ENCODE results near the gene TMEM9. TPM values are rescaled to one million over a fixed set of nuclear protein-coding genes. Genes with fewer than 3 reads are reported as not detected.

Gene TMEM9
- polyA plus RNA-seq, 3 donors = 13.6 to 43.6 (median 22.4) TPM

DNA sequence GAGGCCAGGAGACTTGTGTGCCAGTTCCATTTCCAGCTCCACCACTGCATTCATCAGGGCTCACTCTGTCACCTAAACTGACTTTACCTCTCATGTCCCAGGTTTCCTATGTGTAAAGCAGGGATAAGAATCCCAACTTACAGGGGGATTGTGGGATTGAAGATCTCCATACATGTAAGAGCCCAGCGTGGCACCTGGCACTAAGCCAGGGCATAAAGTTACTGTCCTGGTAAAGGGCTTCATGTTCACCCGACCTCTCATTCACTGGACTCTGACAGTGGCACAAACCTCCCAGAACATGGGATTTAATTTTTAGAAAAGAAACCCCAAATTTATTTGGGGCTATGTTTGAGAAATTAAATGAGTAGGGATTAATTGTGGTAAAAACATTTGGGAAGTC is 27.5 kb upstream of the TMEM9 start:
- Histone ChIP-seq H3K9me3 (replicated peaks in 1 of 2; ENCODE audit: control insufficient read depth in 1 of 2, insufficient read depth in 1 of 2, low read length in 2 of 2) (no peaks in the 10 kb centered on the region), H3K4me2 (replicated peaks; ENCODE audit: extremely low read depth, low read length, poor library complexity, severe bottlenecking) (no peak overlapping the region), H3K9ac (ENCODE audit: insufficient read depth, low read length, poor library complexity, severe bottlenecking) (no peak overlapping the region), H3K4me1 (ENCODE audit: control insufficient read depth in 1 of 2, insufficient read depth in 2 of 2, low read length in 2 of 2) (no peaks in the 10 kb centered on the region), H3K27me3 (ENCODE audit: control insufficient read depth in 2 of 2, insufficient read depth in 2 of 2, low read length in 2 of 2) (no peaks in the 10 kb centered on the region), H3K79me2 (ENCODE audit: insufficient read depth, low read length) (no peaks in the 10 kb centered on the region), H3K4me3 (replicated peaks in 1 of 3; ENCODE audit: low read depth in 2 of 3, low read length in 3 of 3) (no peak overlapping the region), H4K20me1 (ENCODE audit: insufficient read depth, low read length) (no peaks in the 10 kb centered on the region), H3K36me3 (replicated peaks in 1 of 2; ENCODE audit: control insufficient read depth in 1 of 2, insufficient read depth in 2 of 2, low read length in 2 of 2) (no peaks in the 10 kb centered on the region), H2AFZ (ENCODE audit: insufficient read depth, low read depth, low read length, poor library complexity, severe bottlenecking) (no peak overlapping the region), H3K27ac (ENCODE audit: low read depth in 1 of 2, low read length in 2 of 2) (no peak overlapping the region)
- TF ChIP-seq, protein P1, sequence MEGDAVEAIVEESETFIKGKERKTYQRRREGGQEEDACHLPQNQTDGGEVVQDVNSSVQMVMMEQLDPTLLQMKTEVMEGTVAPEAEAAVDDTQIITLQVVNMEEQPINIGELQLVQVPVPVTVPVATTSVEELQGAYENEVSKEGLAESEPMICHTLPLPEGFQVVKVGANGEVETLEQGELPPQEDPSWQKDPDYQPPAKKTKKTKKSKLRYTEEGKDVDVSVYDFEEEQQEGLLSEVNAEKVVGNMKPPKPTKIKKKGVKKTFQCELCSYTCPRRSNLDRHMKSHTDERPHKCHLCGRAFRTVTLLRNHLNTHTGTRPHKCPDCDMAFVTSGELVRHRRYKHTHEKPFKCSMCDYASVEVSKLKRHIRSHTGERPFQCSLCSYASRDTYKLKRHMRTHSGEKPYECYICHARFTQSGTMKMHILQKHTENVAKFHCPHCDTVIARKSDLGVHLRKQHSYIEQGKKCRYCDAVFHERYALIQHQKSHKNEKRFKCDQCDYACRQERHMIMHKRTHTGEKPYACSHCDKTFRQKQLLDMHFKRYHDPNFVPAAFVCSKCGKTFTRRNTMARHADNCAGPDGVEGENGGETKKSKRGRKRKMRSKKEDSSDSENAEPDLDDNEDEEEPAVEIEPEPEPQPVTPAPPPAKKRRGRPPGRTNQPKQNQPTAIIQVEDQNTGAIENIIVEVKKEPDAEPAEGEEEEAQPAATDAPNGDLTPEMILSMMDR (IDR thresholded peaks at IDR 0.05) = no peak
- DNase-seq = no peak
- Mint-ChIP-seq H3K9me3 (peaks cover 3 to 14% (median 6%) of the 10 kb centered on the region in 7 donors), H3K4me3 (no peak overlapping the region), H3K27me3 (ENCODE audit: low read depth in 3 of 3) (peaks cover 5 to 8% (median 8%) of the 10 kb centered on the region in 3 donors), H3K27ac (peak overlapping the region in 2 of 7 donors; percentile 8 to 14), H3K36me3 (no peaks in the 10 kb centered on the region), H3K4me1 (peaks cover 22% of the 10 kb centered on the region)
- intact Hi-C loops (cut with micrococcal nuclease) = no loop called here
- WGBS (ENCODE audit: insufficient coverage) = no CpG with 5 or more reads among the region's 2 CpGs

DNA sequence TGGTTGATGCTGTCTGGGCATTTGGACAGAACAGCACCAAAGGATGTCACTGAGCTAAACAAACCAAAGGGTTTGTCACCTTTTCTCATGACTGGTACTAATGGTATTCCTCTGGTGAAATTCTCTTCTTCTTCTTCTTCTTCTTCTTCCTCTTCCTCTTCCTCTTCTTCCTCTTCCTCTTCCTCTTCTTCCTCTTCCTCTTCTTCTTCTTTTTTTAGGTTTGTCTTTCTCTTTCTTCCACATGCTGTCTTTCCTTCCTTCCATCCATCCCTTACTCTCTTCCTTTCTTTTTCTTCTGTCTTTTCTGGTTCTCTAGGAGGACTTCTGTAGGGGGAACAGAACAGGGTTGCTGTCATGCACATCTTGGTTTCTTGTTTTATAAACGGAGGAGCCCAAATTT is 27.0 kb upstream of the TMEM9 start:
- no peaks in the 10 kb centered on the region for H3K36me3 Mint-ChIP-seq
- Histone ChIP-seq H3K4me1 (ENCODE audit: control insufficient read depth in 1 of 2, insufficient read depth in 2 of 2, low read length in 2 of 2) (no peaks in the 10 kb centered on the region), H4K20me1 (ENCODE audit: insufficient read depth, low read length) (no peaks in the 10 kb centered on the region), H3K9me3 (replicated peaks in 1 of 2; ENCODE audit: control insufficient read depth in 1 of 2, insufficient read depth in 1 of 2, low read length in 2 of 2) (no peaks in the 10 kb centered on the region), H3K27ac (ENCODE audit: low read depth in 1 of 2, low read length in 2 of 2) (no peak overlapping the region), H3K27me3 (ENCODE audit: control insufficient read depth in 2 of 2, insufficient read depth in 2 of 2, low read length in 2 of 2) (no peaks in the 10 kb centered on the region), H3K79me2 (ENCODE audit: insufficient read depth, low read length) (no peaks in the 10 kb centered on the region), H3K4me3 (replicated peaks in 1 of 3; ENCODE audit: low read depth in 2 of 3, low read length in 3 of 3) (no peak overlapping the region), H3K4me2 (replicated peaks; ENCODE audit: extremely low read depth, low read length, poor library complexity, severe bottlenecking) (no peak overlapping the region), H3K9ac (ENCODE audit: insufficient read depth, low read length, poor library complexity, severe bottlenecking) (no peak overlapping the region), H3K36me3 (replicated peaks in 1 of 2; ENCODE audit: control insufficient read depth in 1 of 2, insufficient read depth in 2 of 2, low read length in 2 of 2) (no peaks in the 10 kb centered on the region), H2AFZ (ENCODE audit: insufficient read depth, low read depth, low read length, poor library complexity, severe bottlenecking) (no peak overlapping the region)
- intact Hi-C loops (cut with micrococcal nuclease) = no loop called here
- no CpG with 5 or more reads among the region's 1 CpG for WGBS (ENCODE audit: insufficient coverage)
- H3K9me3 Mint-ChIP-seq = peaks cover 3 to 14% (median 6%) of the 10 kb centered on the region in 7 donors
- TF ChIP-seq, protein P1 (IDR thresholded peaks at IDR 0.05) = no peak
- H3K4me3 Mint-ChIP-seq = peak overlapping the region in 1 of 2 donors; percentile 8
- H3K4me1 Mint-ChIP-seq = peaks cover 21% of the 10 kb centered on the region
- peaks cover 5 to 8% (median 8%) of the 10 kb centered on the region in 3 donors for H3K27me3 Mint-ChIP-seq (ENCODE audit: low read depth in 3 of 3)
- peak in 2 of 3 donors; percentile 7 to 24 for DNase-seq
- peak overlapping the region in 1 of 7 donors; percentile 8 for H3K27ac Mint-ChIP-seq
